GM18519 (cell line): ENCODE results near the gene SKIC8.

Source experiments
- ATAC-seq: cut with Tn5 transposase; IDR thresholded peaks from one replicate; pipeline ENCODE4 v1.9.1; 2021; ENCODE audit warnings: mild to moderate bottlenecking, moderate library complexity; ENCODE audit not compliant: unreplicated experiment, low FRiP score

SKIC8 gene

GRCh38 chr15:78299101-78299930 lies at the start of gene SKIC8:
TSS of gene SKIC8 (minus strand) at chr15:78299609. CDS start at chr15:78295686, 3,923 bp downstream.
- peak; percentile 61 for ATAC-seq

GRCh38 chr15:78347586-78348543 lies 48.5 kb upstream of the SKIC8 start:
- ATAC-seq, result no peak

GRCh38 chr15:78345396-78346125 lies 46.2 kb upstream of the SKIC8 start:
- ATAC-seq, result no peak

GRCh38 chr15:78343276-78344060 lies 44.1 kb upstream of the SKIC8 start:
- no peak for ATAC-seq

GRCh38 chr15:78342021-78342420 lies 42.6 kb upstream of the SKIC8 start:
- no peak for ATAC-seq

- no peak for ATAC-seq
These were observed 41.9 kb upstream of the SKIC8 start for GRCh38 chr15:78341057-78341987.

GRCh38 chr15:78340231-78341056 lies 41.0 kb upstream of the SKIC8 start, which contains the start of gene CRABP1:
TSS of gene CRABP1 (plus strand) at chr15:78340353. CDS start at chr15:78340429, 76 bp downstream.
- ATAC-seq, result no peak

GRCh38 chr15:78339559-78339958 lies 40.1 kb upstream of the SKIC8 start:
- no peak for ATAC-seq

GRCh38 chr15:78338781-78339180 lies 39.4 kb upstream of the SKIC8 start:
- ATAC-seq, result no peak

GRCh38 chr15:78335985-78336384 lies 36.6 kb upstream of the SKIC8 start:
- no peak for ATAC-seq

GRCh38 chr15:78334845-78335244 lies 35.4 kb upstream of the SKIC8 start:
- no peak for ATAC-seq

GRCh38 chr15:78329625-78330024 lies 30.2 kb upstream of the SKIC8 start:
- ATAC-seq, result no peak

GRCh38 chr15:78327466-78327865 lies 28.1 kb upstream of the SKIC8 start:
- no peak for ATAC-seq

- no peak for ATAC-seq
These were observed 25.9 kb upstream of the SKIC8 start for GRCh38 chr15:78325092-78325843.

GRCh38 chr15:78324144-78324543 lies 24.7 kb upstream of the SKIC8 start:
- no peak for ATAC-seq

- ATAC-seq, result no peak
These were observed 24.3 kb upstream of the SKIC8 start for GRCh38 chr15:78323693-78324092.
